IMR-90 (cell line): ENCODE measurements around the gene VPS50. TPM values are rescaled to one million over a fixed set of nuclear protein-coding genes. Genes with fewer than 3 reads are reported as not detected.

Experiments used
- ATAC-seq: fragments of 200-7000 bp; cut with Tn5 transposase; 2 replicates; pipeline ENCODE4 v1.9.1; 2020; ENCODE audit warnings: low read depth, mild to moderate bottlenecking, moderate library complexity
- BruUV-seq: library from RNA; stranded (reverse); fragments of 400-500 nt; replicated peaks from 2 replicates; lab custom pipeline; 2021; lab: Mats Ljungman, UMichigan
- CTCF ChIA-PET: fragments of 300-600 bp; formaldehyde crosslinking; extraction: SDS; loops from one replicate; lab custom pipeline; 2021; ENCODE audit warnings: antibody characterized with exemption; lab: Yijun Ruan, JAX
- POLR2A ChIA-PET: fragments of 300-600 bp; sonication (Branson Sonifier 250); formaldehyde crosslinking; loops from one replicate; lab custom pipeline; 2022; ENCODE audit warnings: antibody characterized with exemption; ENCODE audit not compliant: unreplicated experiment; lab: Charles Lee
- DNase-seq: peaks from one replicate; pipeline ENCODE4 v3.0.0; 2013
- H2AFZ ChIP-seq: replicated peaks from 2 replicates; pipeline ENCODE3; 2013; ENCODE audit warnings: low read length, mild to moderate bottlenecking; ENCODE audit not compliant: poor library complexity
- H2AK5ac ChIP-seq: 2 replicates; pipeline ENCODE4 v1.6.1; 2013; ENCODE audit warnings: low read depth, low read length, inconsistent platforms
- H2AK9ac ChIP-seq: replicated peaks from 2 replicates; pipeline ENCODE3; 2013; ENCODE audit warnings: mild to moderate bottlenecking, low read depth, low read length, moderate library complexity; ENCODE audit not compliant: poor library complexity
- H2BK120ac ChIP-seq: 2 replicates; pipeline ENCODE4 v1.6.1; 2013; ENCODE audit warnings: low read depth, low read length, inconsistent platforms
- H2BK15ac ChIP-seq: 3 replicates; pipeline ENCODE4 v1.6.1; 2013; ENCODE audit warnings: low read depth, low read length, inconsistent platforms
- H2BK20ac ChIP-seq: 2 replicates; pipeline ENCODE4 v1.6.1; 2013; ENCODE audit warnings: low read depth, mild to moderate bottlenecking, inconsistent platforms, low read length, moderate library complexity
- H2BK5ac ChIP-seq: 2 replicates; pipeline ENCODE4 v1.6.1; 2013; ENCODE audit warnings: mild to moderate bottlenecking, low read depth, low read length, inconsistent platforms; ENCODE audit not compliant: poor library complexity, severe bottlenecking
- H3K14ac ChIP-seq: replicated peaks from 2 replicates; pipeline ENCODE4 v1.6.1; 2013; ENCODE audit warnings: low read depth, low read length, inconsistent platforms
- H3K18ac ChIP-seq: 2 replicates; pipeline ENCODE4 v1.6.1; 2013; ENCODE audit warnings: low read depth, low read length, control low read depth
- H3K23ac ChIP-seq: 2 replicates; pipeline ENCODE4 v1.6.1; 2013; ENCODE audit warnings: low read depth, low read length, inconsistent platforms
- H3K27ac ChIP-seq: 2 replicates; pipeline ENCODE4 v1.5.1; 2013; ENCODE audit warnings: mild to moderate bottlenecking, control low read depth, low read length; ENCODE audit not compliant: insufficient read depth
- H3K27me3 ChIP-seq: 2 replicates; pipeline ENCODE4 v1.6.1; 2013; ENCODE audit warnings: low read length; ENCODE audit not compliant: control insufficient read depth, insufficient read depth
- H3K36me3 ChIP-seq: 2 replicates; pipeline ENCODE4 v1.6.1; 2013; ENCODE audit warnings: low read length, mixed read lengths; ENCODE audit not compliant: control insufficient read depth, insufficient read depth
- H3K4ac ChIP-seq: 2 replicates; pipeline ENCODE4 v1.6.1; 2013; ENCODE audit warnings: low read depth, low read length, inconsistent platforms
- H3K4me1 ChIP-seq: 2 replicates; pipeline ENCODE4 v1.6.1; 2013; ENCODE audit warnings: low read length, mixed read lengths; ENCODE audit not compliant: control insufficient read depth, insufficient read depth
- H3K4me2 ChIP-seq: 2 replicates; pipeline ENCODE4 v1.6.1; 2013; ENCODE audit warnings: low read depth, mild to moderate bottlenecking, control low read depth, low read length, moderate library complexity
- H3K4me3 ChIP-seq: 2 replicates; pipeline ENCODE4 v1.5.1; 2013; ENCODE audit warnings: low read depth, mild to moderate bottlenecking, control low read depth, low read length, moderate library complexity; ENCODE audit not compliant: insufficient read depth
- H3K56ac ChIP-seq: 2 replicates; pipeline ENCODE4 v1.6.1; 2013; ENCODE audit warnings: low read length, inconsistent platforms; ENCODE audit not compliant: insufficient read depth; ENCODE audit errors: extremely low read depth
- H3K79me1 ChIP-seq, 2 experiments: 2 replicates each; pipeline ENCODE4 v1.6.1; 2013; ENCODE audit warnings: low read length in 2 of 2, inconsistent platforms in 1 of 2, low read depth in 1 of 2
- H3K9ac ChIP-seq: 2 replicates; pipeline ENCODE4 v1.6.1; 2013; ENCODE audit warnings: low read depth, low read length, control low read depth
- H3K9me1 ChIP-seq: 2 replicates; pipeline ENCODE4 v1.6.1; 2013; ENCODE audit warnings: low read length, inconsistent platforms; ENCODE audit not compliant: insufficient read depth
- H3K9me3 ChIP-seq: 2 replicates; pipeline ENCODE4 v1.6.1; 2013; ENCODE audit warnings: low read length; ENCODE audit not compliant: control insufficient read depth, insufficient read depth
- H4K20me1 ChIP-seq: 2 replicates; pipeline ENCODE4 v1.6.1; 2013; ENCODE audit warnings: low read length, inconsistent platforms; ENCODE audit not compliant: insufficient read depth
- H4K5ac ChIP-seq: 2 replicates; pipeline ENCODE4 v1.6.1; 2013; ENCODE audit warnings: mild to moderate bottlenecking, low read depth, low read length, control low read depth
- H4K8ac ChIP-seq, 2 experiments: 2 replicates each; pipeline ENCODE4 v1.6.1; 2013; ENCODE audit warnings: low read depth in 2 of 2, low read length in 2 of 2, control low read depth in 1 of 2, inconsistent platforms in 1 of 2
- H4K91ac ChIP-seq: 2 replicates; pipeline ENCODE4 v1.6.1; 2013; ENCODE audit warnings: low read depth, low read length, inconsistent platforms; ENCODE audit not compliant: insufficient read depth
- BHLHE40 ChIP-seq: fragments of 150-350 bp; IDR thresholded peaks from 2 replicates; pipeline ENCODE4 v1.6.1; 2016; ENCODE audit warnings: mild to moderate bottlenecking, low read depth, low read length
- CHD1 ChIP-seq: IDR thresholded peaks from 2 replicates; pipeline ENCODE4 v1.6.1; 2012; ENCODE audit warnings: low read depth, low read length, improper control_type of control experiment
- ELK1 ChIP-seq: fragments of 150-350 bp; IDR thresholded peaks from 2 replicates; pipeline ENCODE4 v1.6.1; 2016; ENCODE audit warnings: low read depth, mild to moderate bottlenecking, low read length, moderate library complexity, borderline replicate concordance
- FOS ChIP-seq: fragments of 150-350 bp; IDR thresholded peaks from 2 replicates; pipeline ENCODE4 v1.6.1; 2016; ENCODE audit warnings: low read depth, low read length
- MAFK ChIP-seq: IDR thresholded peaks from 2 replicates; pipeline ENCODE4 v1.6.1; 2012; ENCODE audit warnings: low read depth, low read length, improper control_type of control experiment
- MAZ ChIP-seq: IDR thresholded peaks from 2 replicates; pipeline ENCODE4 v1.6.1; 2012; ENCODE audit warnings: low read depth, mild to moderate bottlenecking, low read length, improper control_type of control experiment, moderate library complexity, borderline replicate concordance
- MXI1 ChIP-seq: IDR thresholded peaks from 2 replicates; pipeline ENCODE4 v1.6.1; 2012; ENCODE audit warnings: low read depth, mild to moderate bottlenecking, low read length, moderate library complexity, borderline replicate concordance
- NFE2L2 ChIP-seq: fragments of 150-350 bp; IDR thresholded peaks from 2 replicates; pipeline ENCODE4 v1.6.1; 2016; ENCODE audit warnings: low read depth, mild to moderate bottlenecking, low read length
- POLR2A ChIP-seq: IDR thresholded peaks from 2 replicates; pipeline ENCODE4 v1.6.1; 2012; ENCODE audit warnings: mild to moderate bottlenecking, low read depth, low read length
- RAD21 ChIP-seq: IDR thresholded peaks from 2 replicates; pipeline ENCODE4 v1.6.1; 2012; ENCODE audit warnings: low read length, improper control_type of control experiment
- RCOR1 ChIP-seq: IDR thresholded peaks from 2 replicates; pipeline ENCODE4 v1.6.1; 2012; ENCODE audit warnings: mild to moderate bottlenecking, low read length, improper control_type of control experiment; ENCODE audit not compliant: insufficient replicate concordance
- RFX5 ChIP-seq: IDR thresholded peaks from 2 replicates; pipeline ENCODE4 v1.8.0; 2012; ENCODE audit warnings: low read depth, mild to moderate bottlenecking, low read length, moderate library complexity
- WGBS, 2 experiments: methylation state at CpG; one replicate each; pipeline versions ENCODE4 v1.1.5 to v1.1.7; 2013; ENCODE audit warnings: missing lambda C conversion rate in 2 of 2; ENCODE audit not compliant: insufficient read length in 1 of 2; ENCODE audit errors: extremely low coverage in 2 of 2; 5-methylcytosine and 5-hydroxymethylcytosine counted together
- dilution Hi-C: fragments of 300-500 bp; cut with HindIII; formaldehyde crosslinking; loops from one replicate; pipeline ENCODE4 v1.14.3; 2018; ENCODE audit warnings: low sequenced_read_pairs; ENCODE audit not compliant: unreplicated experiment
- in situ Hi-C: fragments of 300-500 bp; cut with MboI; formaldehyde crosslinking; loops from 3 replicates; pipeline ENCODE4 v1.14.3; 2019; ENCODE audit warnings: low sequenced_read_pairs, inconsistent platforms, mixed read lengths
- intact Hi-C: fragments of 100-400 bp; cut with micrococcal nuclease; formaldehyde crosslinking; loops from 2 replicates; pipeline ENCODE4 v1.10.0; 2022
- polyA plus RNA-seq, 3 experiments: library from polyadenylated mRNA; depleted of rRNA; stranded (reverse); fragments of >200 nt; gene quantifications; 2 replicates each; pipeline ENCODE4 v1.2.3, GENCODE V29; 2012; ENCODE audit warnings: low replicate concordance in 1 of 3
- total RNA-seq: library from RNA; depleted of rRNA; stranded (reverse); fragments of >200 nt; gene quantifications from 2 replicates; pipeline ENCODE4 v1.2.3, GENCODE V29; 2012
- TF ChIP-seq, protein P1 (sequence below): conservative IDR thresholded peaks from 2 replicates; pipeline ENCODE4 v1.5.1; 2012; ENCODE audit warnings: mild to moderate bottlenecking, low read depth, low read length, improper control_type of control experiment

The VPS50 gene
- total and polyA plus RNA-seq, 2 of the 4 experiments (the other 2 are of a cell fraction): 7.1 to 22.0 TPM

DNA sequence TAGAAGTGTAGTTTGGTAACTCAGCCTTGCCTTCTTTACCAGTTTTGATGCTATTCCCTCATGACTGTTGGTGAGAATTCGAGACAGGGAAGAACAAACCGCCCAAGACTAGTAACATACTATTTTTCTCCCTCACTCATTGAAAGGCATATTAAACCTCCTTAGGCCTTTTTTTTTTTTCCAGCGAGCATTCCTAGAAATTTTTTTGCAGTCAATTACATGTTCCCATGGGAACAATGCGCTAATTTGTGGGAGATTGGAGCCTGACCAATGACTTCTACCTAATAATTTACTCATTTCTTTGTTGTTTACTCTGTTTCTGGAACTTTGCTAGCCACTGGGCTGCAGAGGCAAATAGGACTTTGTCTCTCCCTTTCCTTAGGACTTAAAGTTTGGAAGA is 6.0 kb downstream of the VPS50 start:
- no peaks in the 10 kb centered on the region for H3K4me1 ChIP-seq
- intact Hi-C loops (no loop called here), dilution Hi-C loops (no loop called here), in situ Hi-C loops (loop anchor here (25.0 kb wide), 1 partner anchor 974 kb away; no protein-coding TSS in a partner anchor)
- H3K79me1 ChIP-seq: peaks cover 13 to 17% of the 10 kb centered on the region in 2 experiments
- peaks cover 3% of the 10 kb centered on the region; the same call in 1 of the 2 replicates for H3K9me1 ChIP-seq
- DNase-seq: no peak
- BruUV-seq: no TSS peak
- ChIA-PET POLR2A (no interaction called here), CTCF (no interaction called here)
- H4K91ac ChIP-seq: no peak overlapping the region
- 0 out of 2 replicates have a peak, but pooled peaks cover 1% of the 10 kb centered on the region for H3K36me3 ChIP-seq
- no peak overlapping the region for H3K18ac ChIP-seq
- H2BK5ac ChIP-seq: no peak overlapping the region
- H4K20me1 ChIP-seq: no peaks in the 10 kb centered on the region
- H4K8ac ChIP-seq: no peak overlapping the region
- no peak overlapping the region for H2BK15ac ChIP-seq
- no peak overlapping the region for H3K23ac ChIP-seq
- ATAC-seq: no peak
- no peaks in the 10 kb centered on the region for H3K27me3 ChIP-seq
- H3K4me2 ChIP-seq: no peak overlapping the region
- H2BK120ac ChIP-seq: no peak overlapping the region
- no peak overlapping the region for H3K56ac ChIP-seq
- no peak overlapping the region for H3K27ac ChIP-seq
- H2BK20ac ChIP-seq: no peak overlapping the region
- no peak overlapping the region for H4K5ac ChIP-seq
- H3K9me3 ChIP-seq: no peaks in the 10 kb centered on the region
- no peak overlapping the region for H2AK5ac ChIP-seq
- H3K4ac ChIP-seq: no peak overlapping the region
- TF ChIP-seq POLR2A: no peak
- TF ChIP-seq FOS: no peak
- no peak for TF ChIP-seq ELK1
- TF ChIP-seq BHLHE40: no peak
- no peak for TF ChIP-seq RAD21
- TF ChIP-seq MAZ: no peak
- no peak for TF ChIP-seq RFX5
- no peak for TF ChIP-seq MXI1
- no peak for TF ChIP-seq MAFK
- TF ChIP-seq CHD1: no peak
- TF ChIP-seq, protein P1, sequence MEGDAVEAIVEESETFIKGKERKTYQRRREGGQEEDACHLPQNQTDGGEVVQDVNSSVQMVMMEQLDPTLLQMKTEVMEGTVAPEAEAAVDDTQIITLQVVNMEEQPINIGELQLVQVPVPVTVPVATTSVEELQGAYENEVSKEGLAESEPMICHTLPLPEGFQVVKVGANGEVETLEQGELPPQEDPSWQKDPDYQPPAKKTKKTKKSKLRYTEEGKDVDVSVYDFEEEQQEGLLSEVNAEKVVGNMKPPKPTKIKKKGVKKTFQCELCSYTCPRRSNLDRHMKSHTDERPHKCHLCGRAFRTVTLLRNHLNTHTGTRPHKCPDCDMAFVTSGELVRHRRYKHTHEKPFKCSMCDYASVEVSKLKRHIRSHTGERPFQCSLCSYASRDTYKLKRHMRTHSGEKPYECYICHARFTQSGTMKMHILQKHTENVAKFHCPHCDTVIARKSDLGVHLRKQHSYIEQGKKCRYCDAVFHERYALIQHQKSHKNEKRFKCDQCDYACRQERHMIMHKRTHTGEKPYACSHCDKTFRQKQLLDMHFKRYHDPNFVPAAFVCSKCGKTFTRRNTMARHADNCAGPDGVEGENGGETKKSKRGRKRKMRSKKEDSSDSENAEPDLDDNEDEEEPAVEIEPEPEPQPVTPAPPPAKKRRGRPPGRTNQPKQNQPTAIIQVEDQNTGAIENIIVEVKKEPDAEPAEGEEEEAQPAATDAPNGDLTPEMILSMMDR: no peak
- TF ChIP-seq NFE2L2: no peak
- no peak for TF ChIP-seq RCOR1
- H3K9ac ChIP-seq: no peak overlapping the region
- no CpG with 5 or more reads among the region's 4 CpGs for WGBS, 2 experiments
- no peak overlapping the region for H3K4me3 ChIP-seq
- H2AK9ac ChIP-seq: no peak overlapping the region
- H3K14ac ChIP-seq: no peak overlapping the region
- no peak overlapping the region for H2AFZ ChIP-seq
